ENCODE data around the gene GYG1. TPM values are rescaled to one million over a fixed set of nuclear protein-coding genes. Genes with fewer than 3 reads are reported as not detected.

The GYG1 gene
- polyA plus RNA-seq, 5 donors, result 149 to 182 (median 169) TPM

Other genes starting within 250 kb of the GYG1 start
- under 1 TPM; 0.34 to 0.79 (median 0.58) TPM for gene CPB1, start 163.7 kb upstream of the GYG1 start, polyA plus RNA-seq (ENCODE audit: insufficient read depth in 1 of 5, insufficient read length in 5 of 5, low replicate concordance in 1 of 5)
- under 1 TPM; 0.32 to 0.52 (median 0.36) TPM for gene CPA3, start 126.2 kb upstream of the GYG1 start, polyA plus RNA-seq (ENCODE audit: insufficient read depth in 1 of 5, insufficient read length in 5 of 5, low replicate concordance in 1 of 5)
- gene HLTF, start 95.0 kb downstream of the GYG1 start, polyA plus RNA-seq (ENCODE audit: insufficient read depth in 1 of 5, insufficient read length in 5 of 5, low replicate concordance in 1 of 5), result 10 to 100 TPM; 37.2 to 72.0 (median 55.3) TPM
- 10 to 100 TPM; 29.5 to 47.3 (median 39.3) TPM for gene HPS3, start 138.1 kb downstream of the GYG1 start, polyA plus RNA-seq (ENCODE audit: insufficient read depth in 1 of 5, insufficient read length in 5 of 5, low replicate concordance in 1 of 5)
- 10 to 100 TPM in 2 of 5 donors, 1 to 10 TPM in 3; 4.3 to 19.0 (median 7.3) TPM for gene CP, start 230.3 kb downstream of the GYG1 start, polyA plus RNA-seq (ENCODE audit: insufficient read depth in 1 of 5, insufficient read length in 5 of 5, low replicate concordance in 1 of 5)

All from right lung (tissue), 5 donors.